ENCODE measurements around the gene CLEC12A.

GRCh38 chr12:9948606-9949296 is 22.5 kb upstream of the CLEC12A start:
- no peak for TF ChIP-seq NFRKB (IDR thresholded peaks at IDR 0.05)
- no peak for TF ChIP-seq HDGF (IDR thresholded peaks at IDR 0.05; ENCODE audit: borderline replicate concordance)
- TF ChIP-seq CTBP1 (IDR thresholded peaks at IDR 0.05; ENCODE audit: borderline replicate concordance): no peak
- no peak for TF ChIP-seq BHLHE40 (IDR thresholded peaks at IDR 0.05; ENCODE audit: borderline replicate concordance)
- no peak for TF ChIP-seq PKNOX1 (IDR thresholded peaks at IDR 0.05)
- TF ChIP-seq SP1 (IDR thresholded peaks at IDR 0.05): no peak
- no peak for TF ChIP-seq FOXM1 (IDR thresholded peaks at IDR 0.05; ENCODE audit: borderline replicate concordance)

Measured in HEK293T (cell line).